ENCODE results near the gene KANSL2. TPM values are rescaled to one million over a fixed set of nuclear protein-coding genes. Genes with fewer than 3 reads are reported as not detected.

Gene KANSL2
- total and polyA plus RNA-seq, 10 donors, result 28.4 to 50.7 (median 36.5) TPM

- no peak for TF ChIP-seq POLR2AphosphoS5 (IDR thresholded peaks at IDR 0.05)
- TF ChIP-seq, protein P1, sequence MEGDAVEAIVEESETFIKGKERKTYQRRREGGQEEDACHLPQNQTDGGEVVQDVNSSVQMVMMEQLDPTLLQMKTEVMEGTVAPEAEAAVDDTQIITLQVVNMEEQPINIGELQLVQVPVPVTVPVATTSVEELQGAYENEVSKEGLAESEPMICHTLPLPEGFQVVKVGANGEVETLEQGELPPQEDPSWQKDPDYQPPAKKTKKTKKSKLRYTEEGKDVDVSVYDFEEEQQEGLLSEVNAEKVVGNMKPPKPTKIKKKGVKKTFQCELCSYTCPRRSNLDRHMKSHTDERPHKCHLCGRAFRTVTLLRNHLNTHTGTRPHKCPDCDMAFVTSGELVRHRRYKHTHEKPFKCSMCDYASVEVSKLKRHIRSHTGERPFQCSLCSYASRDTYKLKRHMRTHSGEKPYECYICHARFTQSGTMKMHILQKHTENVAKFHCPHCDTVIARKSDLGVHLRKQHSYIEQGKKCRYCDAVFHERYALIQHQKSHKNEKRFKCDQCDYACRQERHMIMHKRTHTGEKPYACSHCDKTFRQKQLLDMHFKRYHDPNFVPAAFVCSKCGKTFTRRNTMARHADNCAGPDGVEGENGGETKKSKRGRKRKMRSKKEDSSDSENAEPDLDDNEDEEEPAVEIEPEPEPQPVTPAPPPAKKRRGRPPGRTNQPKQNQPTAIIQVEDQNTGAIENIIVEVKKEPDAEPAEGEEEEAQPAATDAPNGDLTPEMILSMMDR (IDR thresholded peaks at IDR 0.05 in 8 of 11, conservative IDR thresholded peaks at IDR 0.05 in 3 of 11), result no peak
- TF ChIP-seq POLR2A (IDR thresholded peaks at IDR 0.05), result no peak
- DNase-seq, result no peak
- Histone ChIP-seq H3K27ac (peak overlapping the region in 3 of 8 donors; percentile 4 to 37 (median 20)), H3K4me1 (peaks cover 0 to 21% (median 4%) of the 10 kb centered on the region in 6 donors), H3K4me3 (no peak overlapping the region), H3K36me3 (peaks cover 8 to 96% (median 58%) of the 10 kb centered on the region in 6 donors), H3K27me3 (replicated peaks in 1 of 7) (no peaks in the 10 kb centered on the region), H3K9me3 (no peaks in the 10 kb centered on the region)
- WGBS, 5 donors, result 50 to 78% (median 61%) methylated on average over 2 of the region's 2 CpGs
- intact Hi-C loops (cut with DNase I; ENCODE audit: low total_unique reads), result no loop called here
Measured at GRCh38 chr12:48691826-48692487, 9.9 kb upstream of the KANSL2 start.

DNA sequence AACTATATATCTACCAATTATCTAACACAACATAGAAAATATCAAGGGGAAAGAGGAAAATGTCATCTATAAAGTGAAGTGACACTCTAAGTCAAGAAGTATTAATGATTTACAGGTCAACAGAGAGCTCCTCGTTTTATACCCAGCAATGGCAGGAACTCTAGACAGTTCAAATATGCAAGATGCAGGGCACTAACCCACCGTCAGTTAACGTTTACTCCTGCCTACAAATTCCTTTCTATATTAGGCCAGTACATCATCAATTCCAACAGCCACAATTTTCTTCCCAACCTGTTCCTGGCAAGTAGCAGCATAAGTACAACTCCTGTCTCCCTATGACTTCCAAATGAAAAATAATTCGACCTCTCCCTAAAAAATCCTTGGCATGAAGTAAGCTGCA, 9.0 kb upstream of the KANSL2 start:
- Histone ChIP-seq H3K36me3 (peaks cover 8 to 86% (median 51%) of the 10 kb centered on the region in 6 donors), H3K27me3 (replicated peaks in 1 of 7) (no peaks in the 10 kb centered on the region), H3K4me3 (no peak overlapping the region), H3K9me3 (no peaks in the 10 kb centered on the region), H3K4me1 (peaks cover 0 to 14% (median 4%) of the 10 kb centered on the region in 6 donors), H3K27ac (no peak overlapping the region)
- intact Hi-C loops (cut with DNase I; ENCODE audit: low total_unique reads), result no loop called here
- no peak for DNase-seq
- 75 to 93% (median 86%) methylated on average over 4 of the region's 4 CpGs for WGBS, 5 donors
- TF ChIP-seq POLR2A (IDR thresholded peaks at IDR 0.05), result no peak
- no peak for TF ChIP-seq POLR2AphosphoS5 (IDR thresholded peaks at IDR 0.05)
- TF ChIP-seq, protein P1 (IDR thresholded peaks at IDR 0.05 in 8 of 11, conservative IDR thresholded peaks at IDR 0.05 in 3 of 11), result no peak

GRCh38 chr12:48690436-48690835, 8.4 kb upstream of the KANSL2 start:
- no peak overlapping the region for H3K27ac ChIP-seq

GRCh38 chr12:48688836-48689235, 6.8 kb upstream of the KANSL2 start:
- intact Hi-C loops (cut with DNase I; ENCODE audit: low total_unique reads), result no loop called here
- H3K27ac ChIP-seq, result no peak overlapping the region
- H3K4me1 ChIP-seq, result peaks cover 0 to 14% (median 4%) of the 10 kb centered on the region in 6 donors
- no peak for TF ChIP-seq POLR2AphosphoS5 (IDR thresholded peaks at IDR 0.05)
- TF ChIP-seq, protein P1 (IDR thresholded peaks at IDR 0.05 in 8 of 11, conservative IDR thresholded peaks at IDR 0.05 in 3 of 11), result no peak
- H3K4me3 ChIP-seq, result no peak overlapping the region
- no peaks in the 10 kb centered on the region for H3K27me3 ChIP-seq (replicated peaks in 1 of 7)
- WGBS, 5 donors, result 67 to 83% (median 73%) methylated on average over 1 of the region's 1 CpG
- DNase-seq, result no peak
- H3K9me3 ChIP-seq, result no peaks in the 10 kb centered on the region
- H3K36me3 ChIP-seq, result peaks cover 3 to 64% (median 30%) of the 10 kb centered on the region in 6 donors

More at GRCh38 chr12:48690436-48690835, 8.4 kb upstream of the KANSL2 start:
- Histone ChIP-seq H3K36me3 (peaks cover 8 to 80% (median 46%) of the 10 kb centered on the region in 6 donors), H3K9me3 (no peaks in the 10 kb centered on the region), H3K27me3 (replicated peaks in 1 of 7) (no peaks in the 10 kb centered on the region), H3K4me3 (no peak overlapping the region), H3K4me1 (peaks cover 0 to 14% (median 4%) of the 10 kb centered on the region in 6 donors)
- intact Hi-C loops (cut with DNase I; ENCODE audit: low total_unique reads), result no loop called here
- TF ChIP-seq, protein P1 (IDR thresholded peaks at IDR 0.05 in 8 of 11, conservative IDR thresholded peaks at IDR 0.05 in 3 of 11), result no peak
- TF ChIP-seq POLR2AphosphoS5 (IDR thresholded peaks at IDR 0.05) (no peak), POLR2A (IDR thresholded peaks at IDR 0.05) (no peak)
- no peak for DNase-seq
- WGBS, 5 donors, result 80 to 94% (median 85%) methylated on average over 4 of the region's 4 CpGs
